GM12892 (cell line): Measurements from ENCODE around the gene TRIM26.

Experiments
- POLR2A ChIP-seq: IDR thresholded peaks from 2 replicates; pipeline ENCODE4 v1.6.1; 2011; ENCODE audit warnings: low read depth, low read length, control low read depth
- TAF1 ChIP-seq: IDR thresholded peaks from 2 replicates; pipeline ENCODE4 v1.6.1; 2011; ENCODE audit warnings: low read depth, mild to moderate bottlenecking, control low read depth, low read length, borderline replicate concordance

GRCh38 chr6:30213667-30213956, 406 bp upstream of the TRIM26 start:
- no peak for TF ChIP-seq POLR2A
- TF ChIP-seq TAF1 = no peak
